A172 (cell line): Measurements from ENCODE around the gene CREB3L1. TPM values are rescaled to one million over a fixed set of nuclear protein-coding genes. Genes with fewer than 3 reads are reported as not detected.
A peak's percentile ranks its signal among the peaks of the same experiment; 100 is the strongest.
"Not testable (repeated sequence)": the region's sequence is repeated elsewhere in the genome, so short reads cannot be mapped to it uniquely, and the experiment has no call there.

Experiments used
- DNase-seq: peaks from one replicate; pipeline ENCODE4 v3.0.0-alpha.2; 2015; ENCODE audit warnings: low spot score
- total RNA-seq: library from RNA; depleted of rRNA; stranded (reverse); fragments of >200 nt; shearing (Covaris generic); gene quantifications from 2 replicates; pipeline ENCODE4 v1.2.3, GENCODE V29; 2014

The CREB3L1 gene
- total RNA-seq, 1 experiment from 2014 or later, result 7.5 TPM

GRCh38 chr11:46248289-46249102 lies 29.0 kb upstream of the CREB3L1 start:
- DNase-seq, result peak; percentile 98

- DNase-seq, result peak; percentile 44
Observed at GRCh38 chr11:46249103-46249937, 28.1 kb upstream of the CREB3L1 start.

- DNase-seq, result peak; percentile 47
Observed at GRCh38 chr11:46249938-46250744, 27.3 kb upstream of the CREB3L1 start.

GRCh38 chr11:46250745-46251052 lies 26.8 kb upstream of the CREB3L1 start:
- no peak for DNase-seq

- no peak for DNase-seq
Observed at GRCh38 chr11:46251954-46252353, 25.5 kb upstream of the CREB3L1 start.

- no peak for DNase-seq
Observed at GRCh38 chr11:46252373-46252914, 25.0 kb upstream of the CREB3L1 start.

- DNase-seq, result no peak
Observed at GRCh38 chr11:46253258-46254132, 24.0 kb upstream of the CREB3L1 start.

- DNase-seq, result no peak
Observed at GRCh38 chr11:46254133-46254491, 23.4 kb upstream of the CREB3L1 start.

GRCh38 chr11:46256540-46257001 lies 20.9 kb upstream of the CREB3L1 start:
- no peak for DNase-seq

GRCh38 chr11:46259347-46259746 lies 18.1 kb upstream of the CREB3L1 start:
- not testable (repeated sequence) for DNase-seq

GRCh38 chr11:46259971-46260560 lies 17.4 kb upstream of the CREB3L1 start:
- no peak for DNase-seq

- no peak for DNase-seq
Observed at GRCh38 chr11:46263120-46263519, 14.3 kb upstream of the CREB3L1 start.

GRCh38 chr11:46264030-46264429 lies 13.4 kb upstream of the CREB3L1 start:
- no peak for DNase-seq

GRCh38 chr11:46264976-46265375 lies 12.5 kb upstream of the CREB3L1 start:
- DNase-seq, result no peak

GRCh38 chr11:46265764-46266163 lies 11.7 kb upstream of the CREB3L1 start:
- no peak for DNase-seq

GRCh38 chr11:46267930-46268329 lies 9.5 kb upstream of the CREB3L1 start:
- DNase-seq, result no peak

GRCh38 chr11:46270684-46271083 lies 6.8 kb upstream of the CREB3L1 start:
- no peak for DNase-seq

- DNase-seq, result no peak
Observed at GRCh38 chr11:46271407-46271806, 6.1 kb upstream of the CREB3L1 start.

- no peak for DNase-seq
Observed at GRCh38 chr11:46271875-46272815, 5.3 kb upstream of the CREB3L1 start.
